PFSK-1 (cell line): ENCODE results near the gene TUBB.

Source experiments
- POLR2AphosphoS5 ChIP-seq: IDR thresholded peaks from 2 replicates; pipeline ENCODE4 v1.6.1; 2012; ENCODE audit warnings: low read depth, mild to moderate bottlenecking, control low read depth, low read length, moderate library complexity
- SIN3A ChIP-seq: IDR thresholded peaks from 2 replicates; pipeline ENCODE4 v1.6.1; 2012; ENCODE audit warnings: mild to moderate bottlenecking, low read length, moderate library complexity, borderline replicate concordance; ENCODE audit not compliant: insufficient read depth
- TAF1 ChIP-seq: IDR thresholded peaks from 2 replicates; pipeline ENCODE4 v1.6.1; 2012; ENCODE audit warnings: low read length, control low read depth, borderline replicate concordance; ENCODE audit not compliant: insufficient read depth

GRCh38 chr6:30747902-30748769 is 28.0 kb downstream of the TUBB start:
- TF ChIP-seq POLR2AphosphoS5: no peak
- TF ChIP-seq SIN3A: no peak
- no peak for TF ChIP-seq TAF1
